Measurements from ENCODE around the gene SPTBN4.

DNA sequence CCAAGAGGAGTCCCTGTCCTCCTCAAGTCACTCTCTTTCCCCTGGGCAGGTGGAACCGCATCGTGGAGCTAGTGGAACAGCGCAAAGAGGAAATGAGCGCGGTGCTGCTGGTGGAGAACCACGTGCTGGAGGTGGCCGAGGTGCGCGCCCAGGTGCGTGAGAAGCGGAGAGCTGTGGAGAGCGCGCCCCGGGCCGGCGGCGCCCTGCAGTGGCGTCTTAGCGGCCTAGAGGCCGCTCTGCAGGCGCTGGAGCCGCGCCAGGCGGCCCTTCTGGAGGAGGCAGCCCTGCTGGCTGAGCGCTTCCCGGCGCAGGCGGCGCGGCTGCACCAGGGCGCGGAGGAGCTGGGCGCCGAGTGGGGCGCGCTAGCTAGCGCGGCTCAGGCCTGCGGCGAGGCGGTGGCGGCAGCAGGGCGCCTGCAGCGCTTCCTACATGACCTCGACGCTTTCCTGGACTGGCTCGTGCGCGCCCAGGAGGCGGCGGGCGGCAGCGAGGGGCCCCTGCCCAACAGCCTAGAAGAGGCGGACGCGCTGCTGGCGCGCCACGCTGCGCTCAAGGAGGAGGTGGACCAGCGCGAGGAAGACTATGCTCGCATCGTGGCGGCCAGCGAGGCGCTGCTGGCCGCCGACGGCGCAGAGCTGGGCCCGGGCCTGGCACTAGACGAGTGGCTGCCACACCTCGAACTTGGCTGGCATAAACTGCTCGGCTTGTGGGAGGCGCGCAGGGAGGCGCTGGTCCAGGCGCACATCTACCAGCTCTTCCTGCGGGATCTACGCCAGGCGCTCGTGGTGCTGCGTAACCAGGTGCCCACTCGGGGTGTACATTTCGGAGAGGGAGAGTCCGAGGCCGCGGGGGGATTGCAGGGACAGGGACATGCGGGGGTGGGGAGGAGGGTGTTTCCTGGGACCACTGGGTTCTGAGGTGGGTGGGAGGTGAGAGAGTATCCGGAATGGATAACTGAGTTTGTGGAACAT lies 52.8 kb downstream of the SPTBN4 start:
- TF ChIP-seq, protein P1, sequence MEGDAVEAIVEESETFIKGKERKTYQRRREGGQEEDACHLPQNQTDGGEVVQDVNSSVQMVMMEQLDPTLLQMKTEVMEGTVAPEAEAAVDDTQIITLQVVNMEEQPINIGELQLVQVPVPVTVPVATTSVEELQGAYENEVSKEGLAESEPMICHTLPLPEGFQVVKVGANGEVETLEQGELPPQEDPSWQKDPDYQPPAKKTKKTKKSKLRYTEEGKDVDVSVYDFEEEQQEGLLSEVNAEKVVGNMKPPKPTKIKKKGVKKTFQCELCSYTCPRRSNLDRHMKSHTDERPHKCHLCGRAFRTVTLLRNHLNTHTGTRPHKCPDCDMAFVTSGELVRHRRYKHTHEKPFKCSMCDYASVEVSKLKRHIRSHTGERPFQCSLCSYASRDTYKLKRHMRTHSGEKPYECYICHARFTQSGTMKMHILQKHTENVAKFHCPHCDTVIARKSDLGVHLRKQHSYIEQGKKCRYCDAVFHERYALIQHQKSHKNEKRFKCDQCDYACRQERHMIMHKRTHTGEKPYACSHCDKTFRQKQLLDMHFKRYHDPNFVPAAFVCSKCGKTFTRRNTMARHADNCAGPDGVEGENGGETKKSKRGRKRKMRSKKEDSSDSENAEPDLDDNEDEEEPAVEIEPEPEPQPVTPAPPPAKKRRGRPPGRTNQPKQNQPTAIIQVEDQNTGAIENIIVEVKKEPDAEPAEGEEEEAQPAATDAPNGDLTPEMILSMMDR (IDR thresholded peaks at IDR 0.05; ENCODE audit: low read length): no peak
- TF ChIP-seq EZH2phosphoT487 (IDR thresholded peaks at IDR 0.05; ENCODE audit: low read length) (no peak), EZH2 (optimal IDR thresholded peaks at IDR 0.05; ENCODE audit: low read depth, low read length) (no peak)

Measured in MM.1S (cell line).